Hippocampal formation (tissue), 2 donors: ENCODE measurements around the gene SVIL.
"Not testable (repeated sequence)": the region's sequence is repeated elsewhere in the genome, so short reads cannot be mapped to it uniquely, and the experiment has no call there.

ENCODE experiments used
- DNase-seq, 2 donors: peaks; one replicate each; lab custom pipeline; 2025; lab: John Stamatoyannopoulos, UW

SVIL gene

DNA sequence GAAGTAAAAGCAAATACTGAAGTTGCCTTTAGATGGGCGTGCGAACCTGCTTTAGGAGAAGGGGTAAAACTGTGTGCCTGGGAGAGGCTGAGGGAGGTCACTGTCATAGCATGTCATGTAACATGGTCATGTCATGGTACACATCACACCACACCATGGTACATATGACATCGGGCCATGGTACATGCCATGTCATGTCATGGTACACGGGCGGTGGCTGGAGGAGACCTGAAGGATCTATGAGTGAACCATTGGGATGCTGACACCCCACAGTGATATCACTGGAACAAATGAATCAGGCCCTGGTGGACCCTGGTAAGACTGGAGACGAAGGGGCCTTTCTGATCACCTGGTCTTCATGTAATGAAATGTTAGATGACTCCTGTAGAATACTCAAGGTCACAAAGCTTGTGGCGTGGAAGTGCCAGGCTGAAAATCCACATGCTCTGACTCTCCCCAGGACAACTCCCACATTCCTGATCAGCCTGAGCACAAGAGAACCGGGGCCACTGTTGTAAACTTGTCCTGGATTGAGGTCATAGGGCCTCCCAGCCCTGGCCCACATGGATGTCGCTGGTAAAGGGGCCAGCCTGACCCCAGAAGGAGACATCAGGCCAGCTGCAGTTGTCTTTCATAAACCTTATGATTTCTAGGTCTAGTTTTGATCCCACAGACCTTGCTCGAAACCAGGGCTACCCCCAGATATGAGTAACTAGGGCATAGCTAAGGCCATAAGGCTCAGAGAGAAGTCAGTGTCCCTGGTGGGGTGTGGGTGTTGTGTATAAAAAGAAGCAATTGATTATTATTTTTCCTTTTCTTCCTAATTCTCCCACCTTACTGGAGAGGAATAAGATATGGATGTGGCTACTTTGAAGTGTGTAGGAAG, 60.3 kb downstream of the SVIL start:
- not testable (repeated sequence) for DNase-seq

DNA sequence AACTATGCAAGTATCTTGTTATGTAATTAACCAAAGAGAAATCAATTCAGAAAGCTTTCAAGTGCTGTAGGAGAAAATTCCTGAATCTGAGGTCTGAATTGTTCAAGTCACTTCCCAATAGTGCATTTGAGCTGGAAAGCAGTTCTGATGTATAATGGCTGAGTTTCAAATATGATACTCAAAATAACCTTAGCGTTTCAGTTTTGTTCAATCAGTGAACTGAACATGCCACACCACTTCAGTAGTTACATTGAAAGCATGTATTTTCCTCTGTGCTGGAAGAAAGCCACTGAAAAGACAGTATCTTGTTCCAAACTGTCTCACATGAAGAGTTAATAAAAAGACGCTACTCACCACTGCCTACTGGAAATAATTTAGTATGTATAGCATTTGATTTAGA, 64.5 kb downstream of the SVIL start:
- DNase-seq: not testable (repeated sequence)

DNA sequence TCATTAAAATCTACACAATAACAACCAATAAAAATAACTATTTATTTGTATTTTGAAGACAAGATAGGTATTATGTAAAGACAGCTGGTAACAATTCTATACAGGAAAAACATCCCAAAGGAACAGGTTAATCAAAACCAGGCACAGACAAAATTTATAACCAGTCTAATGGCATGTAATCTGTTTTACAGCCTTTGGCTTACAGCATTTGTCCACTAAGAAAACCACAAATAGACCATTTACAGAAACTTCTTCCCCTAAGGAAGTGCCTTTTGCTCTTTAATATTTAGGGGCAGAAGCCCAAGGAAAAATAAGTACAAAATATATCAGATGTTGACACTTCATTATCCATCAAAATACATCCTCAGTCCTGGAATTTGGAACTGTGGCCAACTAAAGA, 65.0 kb downstream of the SVIL start:
- no peak for DNase-seq

DNA sequence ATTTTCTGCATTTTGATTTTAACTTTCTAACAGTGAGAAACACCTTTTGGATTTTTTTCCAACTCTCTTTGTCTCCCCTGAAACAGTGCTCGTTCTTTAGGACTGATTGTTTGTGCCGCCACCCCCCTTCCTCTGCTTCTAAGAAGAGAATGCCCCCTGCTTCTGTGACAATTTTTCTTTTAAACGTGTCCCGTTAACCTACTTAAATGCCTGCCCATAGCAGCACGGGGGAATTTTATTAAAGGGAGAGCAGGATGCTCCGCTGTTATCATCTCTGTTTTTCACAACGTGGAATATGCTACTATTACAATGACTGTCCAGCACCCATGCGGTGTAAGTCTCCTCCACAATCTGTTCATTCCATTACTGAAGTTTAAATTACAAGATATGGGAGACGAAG, 67.8 kb downstream of the SVIL start:
- no peak for DNase-seq

DNA sequence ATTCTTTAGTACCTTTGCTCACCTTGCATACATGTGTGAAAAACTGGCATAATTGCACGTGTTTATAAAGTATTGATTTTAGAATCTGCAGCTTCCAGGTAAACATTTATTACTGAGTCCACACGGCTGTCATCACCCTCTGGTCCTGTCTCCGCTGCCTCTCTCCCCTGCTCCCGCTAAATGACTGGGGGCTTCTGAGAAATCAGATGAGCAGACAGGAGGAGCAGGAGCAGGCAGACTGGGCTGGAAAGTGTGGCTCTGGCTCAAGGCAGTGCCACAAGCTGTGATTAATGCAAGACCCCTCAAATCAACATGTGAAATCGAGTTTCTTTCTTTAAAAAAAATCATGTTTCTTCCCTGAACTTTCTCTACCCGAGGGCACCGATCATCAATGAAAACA, 68.6 kb downstream of the SVIL start:
- DNase-seq: not testable (repeated sequence)

DNA sequence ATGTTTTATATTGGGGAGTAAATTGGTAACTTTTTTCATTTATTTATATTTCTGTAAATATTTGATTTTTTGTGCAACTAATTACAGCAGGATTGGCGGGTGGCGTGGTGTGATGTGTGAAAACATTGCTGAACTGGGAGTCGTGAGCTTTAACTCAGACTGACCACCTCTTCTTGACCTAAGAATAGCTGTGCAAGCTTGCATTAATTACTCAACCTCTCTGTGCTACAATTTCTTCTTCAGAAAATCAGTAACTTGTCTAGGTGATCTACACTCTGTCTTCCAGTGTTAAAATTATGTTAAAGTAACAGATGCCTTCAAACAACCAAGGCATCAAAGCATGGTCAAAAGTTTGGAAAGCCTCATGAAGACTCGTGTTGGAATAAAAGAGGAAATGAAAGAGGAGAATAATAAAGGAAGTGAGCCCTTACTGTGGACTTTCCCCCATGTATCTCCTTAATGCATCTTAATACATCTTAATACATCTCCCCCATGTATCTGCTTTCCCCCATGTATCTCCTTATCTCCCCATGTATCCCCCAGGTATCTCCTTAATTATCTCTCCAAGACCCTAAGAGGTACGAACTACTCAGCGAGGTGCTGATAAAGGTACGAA, 71.2 kb downstream of the SVIL start:
- DNase-seq: no peak

DNA sequence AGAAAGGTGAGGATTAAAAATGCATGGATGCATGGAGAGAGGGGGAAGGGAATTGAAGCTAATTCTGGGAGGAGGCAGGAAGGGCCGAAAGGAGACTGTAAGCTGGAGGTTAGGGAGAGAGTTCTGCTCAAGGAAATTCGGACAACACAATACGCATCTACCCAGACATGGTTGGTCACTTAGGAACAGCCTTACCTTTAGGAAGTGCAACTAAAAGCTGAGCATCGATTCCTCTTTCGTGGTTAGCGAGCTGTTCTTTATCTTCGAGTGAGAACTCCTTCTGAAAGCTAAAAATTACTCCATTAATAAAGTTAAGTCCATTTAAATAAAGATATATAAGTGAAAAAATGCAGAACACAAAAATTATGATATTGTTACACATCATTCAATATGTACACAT, 71.8 kb downstream of the SVIL start:
- not testable (repeated sequence) for DNase-seq

DNA sequence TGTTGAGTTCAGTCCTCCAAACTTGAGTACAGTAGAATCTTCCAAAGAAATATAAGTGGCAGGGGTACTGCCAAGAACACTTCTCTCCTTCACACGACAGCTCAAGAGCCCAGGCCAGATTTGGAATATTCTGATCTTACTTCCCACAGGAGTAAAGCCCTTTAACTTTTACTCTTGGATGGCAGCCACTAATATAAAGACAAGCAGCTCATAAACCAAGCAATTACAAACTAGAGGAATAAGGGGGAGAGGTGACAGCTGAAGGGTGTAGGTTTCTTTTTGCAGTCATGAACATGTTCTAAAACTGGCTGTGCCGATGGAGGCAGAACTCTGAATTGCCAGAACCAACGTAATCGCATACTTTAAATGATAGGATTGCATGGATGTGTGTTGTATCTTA, 74.8 kb downstream of the SVIL start:
- no peak for DNase-seq

DNA sequence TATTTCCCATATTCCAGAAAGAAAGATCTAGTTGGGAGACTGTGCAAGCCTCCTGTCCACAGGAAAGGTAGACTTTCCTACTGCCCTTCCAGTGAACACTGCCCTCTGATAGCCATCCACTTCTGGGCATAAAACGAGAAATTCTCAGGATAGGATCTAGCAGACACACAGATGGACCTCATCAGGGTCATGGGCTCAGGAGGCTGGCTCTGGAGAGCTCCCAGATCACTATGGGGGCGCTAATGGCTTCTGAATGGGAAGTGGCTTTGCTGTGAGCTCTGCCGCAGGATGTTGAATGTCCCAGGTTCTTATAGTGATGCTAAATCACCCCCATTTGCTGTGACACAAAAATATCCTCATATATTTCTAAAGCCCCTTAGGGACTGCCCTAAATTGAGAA, 77.1 kb downstream of the SVIL start:
- DNase-seq: no peak

DNA sequence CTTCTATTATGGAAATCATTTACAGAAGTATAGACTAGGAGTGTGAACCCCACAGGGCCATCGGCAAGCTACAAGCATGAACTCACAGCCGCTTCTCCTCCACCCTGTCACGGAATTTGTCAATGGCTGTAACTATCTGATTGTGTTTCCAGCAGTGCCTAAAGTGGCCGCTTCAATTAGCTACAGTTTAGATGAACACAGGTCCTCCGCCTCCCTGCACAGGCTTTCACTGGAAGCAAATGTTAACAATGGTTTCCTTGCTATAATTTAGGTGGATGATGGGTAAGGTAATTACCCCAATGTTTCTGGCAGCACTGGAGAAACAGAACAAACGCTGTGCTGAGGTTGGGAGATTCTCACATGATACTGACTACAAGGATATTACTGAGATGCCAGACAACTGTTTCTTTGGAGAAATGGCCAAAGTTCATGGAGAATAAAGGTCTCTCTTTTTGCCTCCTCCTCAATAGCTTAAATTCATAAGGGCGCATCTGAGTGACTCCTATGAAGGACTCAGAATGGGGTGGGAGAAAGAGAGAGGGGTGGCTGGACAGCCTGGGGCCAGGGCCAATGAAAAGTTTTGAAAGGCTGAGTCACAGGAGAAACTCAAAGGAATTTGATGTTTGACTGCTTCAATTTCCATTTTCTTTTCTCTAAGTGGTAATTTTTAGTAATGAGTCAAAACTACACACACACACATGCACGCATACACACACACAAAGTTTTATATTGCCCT, 78.9 kb downstream of the SVIL start:
- no peak for DNase-seq

DNA sequence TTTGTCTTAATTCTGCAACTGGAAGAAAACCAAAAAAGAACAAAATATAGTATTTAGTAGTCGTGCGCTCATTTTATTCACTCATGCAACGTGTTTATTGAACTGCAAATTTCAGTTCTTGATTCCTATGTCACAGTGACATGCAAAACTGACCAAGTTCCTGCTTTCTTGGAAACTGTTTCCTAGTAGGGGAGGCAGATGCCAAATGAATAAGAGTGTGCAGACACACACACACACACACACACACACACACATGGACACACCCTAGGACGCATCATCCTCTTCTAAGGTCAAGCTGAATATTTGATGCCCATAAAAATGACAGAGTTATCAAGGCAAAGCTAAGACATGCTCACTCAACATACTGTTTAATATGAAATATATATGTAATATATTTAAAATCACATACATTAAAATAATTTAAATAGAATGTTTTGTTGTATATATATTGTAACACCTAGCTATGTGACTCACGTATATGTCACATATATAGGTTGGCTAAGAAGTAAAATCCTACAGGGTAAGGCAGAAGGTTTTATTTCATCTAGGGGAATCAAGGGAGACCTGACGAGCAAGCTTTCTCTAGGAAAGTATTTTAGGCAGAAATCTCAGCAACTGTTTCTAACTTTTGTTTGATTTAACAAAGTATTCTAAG, 79.6 kb downstream of the SVIL start:
- no peak for DNase-seq

DNA sequence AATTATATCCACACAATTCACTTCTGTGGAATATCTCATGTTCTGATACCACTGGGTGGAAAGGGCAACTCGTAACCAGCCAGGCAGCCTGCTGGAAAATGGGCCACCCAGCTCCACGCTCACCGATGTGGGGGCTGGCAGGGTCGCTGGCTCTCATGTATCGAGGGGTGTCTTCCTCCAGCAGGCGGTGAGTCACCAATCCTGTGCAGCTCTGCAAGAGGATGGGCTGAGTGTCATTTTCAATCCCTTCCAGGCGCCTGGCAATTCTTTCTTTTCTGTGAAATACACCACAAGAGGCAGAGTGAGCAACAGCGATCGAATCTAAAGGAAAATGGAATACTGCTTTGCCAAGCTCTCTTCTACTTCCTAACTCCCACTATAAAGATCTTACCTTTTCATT, 80.1 kb downstream of the SVIL start:
- no peak for DNase-seq

DNA sequence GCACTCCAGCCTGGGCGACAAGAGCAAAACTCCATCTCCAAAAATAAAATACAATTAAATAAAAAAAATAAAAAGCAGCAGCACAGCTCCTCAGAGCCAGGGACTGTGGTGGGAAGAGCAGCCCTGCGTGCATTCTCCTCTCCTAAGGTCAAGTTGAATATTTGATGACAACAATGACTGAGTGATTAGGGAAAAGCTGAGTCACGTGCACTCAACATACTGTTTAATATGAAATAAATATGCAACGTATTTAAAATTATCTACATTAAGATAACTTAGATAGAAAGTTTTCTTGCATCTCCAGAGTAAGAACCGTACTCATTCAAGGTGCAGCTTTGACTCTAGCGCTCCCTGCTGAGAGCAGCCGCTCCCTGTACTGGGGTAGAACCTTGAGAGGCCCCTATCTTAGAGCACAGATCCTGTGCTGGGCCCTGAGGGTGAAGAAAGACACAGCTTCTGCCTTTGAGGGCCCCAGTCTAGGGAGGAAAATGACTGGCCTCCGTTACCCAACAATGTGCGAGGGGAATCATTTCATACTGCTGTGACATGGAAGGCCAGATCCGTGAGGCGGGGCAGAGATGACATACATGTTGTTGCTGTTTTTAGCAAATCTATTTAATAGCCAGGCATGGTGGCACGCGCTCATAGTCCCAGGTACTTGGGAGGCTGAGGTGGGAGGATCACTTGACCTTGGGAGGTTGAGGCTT, 81.1 kb downstream of the SVIL start:
- DNase-seq: no peak

DNA sequence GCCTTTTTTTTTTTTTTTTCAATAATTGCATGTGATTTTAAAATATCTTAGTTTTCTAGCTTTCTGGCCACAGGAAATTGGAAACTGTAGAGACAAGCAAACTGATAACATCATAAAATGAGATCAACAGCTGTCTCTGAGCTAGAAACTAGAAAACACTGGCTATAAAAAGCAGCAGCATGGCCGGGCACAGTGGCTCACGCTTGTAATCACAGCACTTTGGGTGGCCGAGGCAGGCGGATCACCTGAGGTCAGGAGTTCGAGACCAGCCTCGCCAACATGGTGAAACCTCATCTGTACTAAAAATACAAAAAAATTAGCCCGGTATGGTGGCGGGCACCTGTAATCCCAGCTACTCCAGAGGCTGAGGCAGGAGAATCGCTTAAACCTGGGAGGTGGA, 81.7 kb downstream of the SVIL start:
- DNase-seq: not testable (repeated sequence)

DNA sequence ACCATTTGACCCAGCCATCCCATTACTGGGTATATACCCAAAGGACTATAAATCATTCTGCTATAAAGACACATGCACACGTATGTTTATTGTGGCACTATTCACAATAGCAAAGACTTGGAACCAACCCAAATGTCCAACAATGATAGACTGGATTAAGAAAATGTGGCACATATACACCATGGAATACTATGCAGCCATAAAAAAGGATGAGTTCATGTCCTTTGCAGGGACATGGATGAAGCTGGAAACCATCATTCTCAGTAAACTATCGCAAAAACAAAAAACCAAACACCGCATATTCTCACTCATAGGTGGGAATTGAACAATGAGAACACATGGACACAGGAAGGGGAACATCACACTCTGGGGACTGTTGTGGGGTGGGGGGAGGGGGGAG, 85.3 kb downstream of the SVIL start:
- DNase-seq: not testable (repeated sequence)

DNA sequence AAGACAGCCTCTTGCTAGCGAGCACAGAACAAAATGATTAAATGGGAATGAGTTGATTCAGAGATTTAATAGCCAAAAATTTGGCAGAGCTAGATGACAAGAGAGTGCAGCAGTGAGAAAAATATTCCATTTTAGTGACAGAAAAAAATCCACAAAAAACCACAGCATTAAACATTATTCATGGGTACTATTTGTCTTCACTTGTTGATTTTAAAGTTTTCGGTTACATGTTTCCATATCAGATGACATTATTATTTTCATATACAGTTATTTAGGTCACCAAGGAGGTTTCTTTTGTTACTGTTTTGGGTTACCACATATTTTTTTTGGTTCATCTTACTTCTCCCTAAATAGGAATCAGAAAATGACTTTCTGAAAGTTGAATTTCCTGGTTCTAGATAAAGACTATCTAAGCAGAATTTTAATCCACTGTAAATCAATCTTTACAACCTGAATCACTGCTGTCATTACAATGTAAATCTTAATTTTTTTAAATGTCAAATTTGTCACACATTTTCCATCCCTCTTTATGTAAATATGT, 87.9 kb downstream of the SVIL start:
- no peak for DNase-seq

DNA sequence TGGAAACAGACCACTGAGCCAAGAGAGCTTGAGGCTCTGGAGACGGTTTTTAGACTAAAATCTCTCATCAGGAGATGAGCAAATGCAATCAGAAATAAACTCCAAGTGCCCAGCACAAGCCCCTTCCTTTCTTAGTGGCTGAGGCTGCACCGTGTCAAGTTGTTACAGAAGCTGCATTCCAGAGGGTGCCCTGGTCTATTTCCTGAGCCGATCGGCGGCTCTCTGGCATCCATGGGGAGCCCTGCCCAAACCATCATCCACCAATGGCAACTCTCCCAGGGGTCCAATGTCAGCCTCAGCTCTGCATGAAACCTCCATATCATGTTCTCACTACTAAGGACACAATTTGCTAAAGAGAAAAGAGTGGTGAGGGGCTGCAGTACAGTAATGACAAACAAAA, 89.6 kb downstream of the SVIL start:
- DNase-seq: no peak

DNA sequence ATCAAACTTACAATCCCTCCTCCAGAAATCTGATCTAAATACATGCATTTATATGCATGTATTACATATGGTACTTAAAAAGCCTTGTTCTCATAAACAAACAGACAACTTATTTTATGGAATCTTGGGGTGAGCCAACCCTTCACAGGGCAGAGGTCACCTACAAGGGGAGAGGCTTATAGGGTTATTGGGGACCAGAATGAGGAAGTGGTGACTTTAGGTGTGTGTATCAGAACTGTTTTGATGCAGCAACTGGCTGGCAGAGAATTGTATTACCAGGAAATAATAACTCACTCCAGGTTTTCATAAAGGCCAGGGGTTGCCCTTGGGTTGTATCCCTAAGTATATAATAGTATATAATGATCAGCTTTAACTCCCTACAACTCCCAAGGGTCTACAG, 91.1 kb downstream of the SVIL start:
- no peak for DNase-seq

DNA sequence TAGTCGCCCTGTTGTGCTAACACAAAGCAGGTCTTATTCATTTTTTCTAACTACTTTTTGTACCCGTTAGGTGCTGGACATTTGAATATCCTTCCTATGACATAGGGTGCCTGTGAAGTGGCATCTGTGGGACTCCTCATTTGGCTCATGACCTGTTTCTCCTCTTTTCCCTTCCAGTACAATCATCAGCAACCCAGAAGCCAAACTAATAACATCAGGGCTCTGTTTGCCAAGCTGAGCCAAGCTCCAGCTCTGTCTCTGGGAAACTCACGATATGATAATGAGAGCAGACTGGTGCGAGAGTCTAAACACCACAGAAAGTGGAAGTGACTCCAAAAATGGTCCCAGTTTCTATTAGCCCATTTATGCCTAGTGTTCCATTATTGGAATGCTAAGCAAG, 92.0 kb downstream of the SVIL start:
- DNase-seq: no peak

DNA sequence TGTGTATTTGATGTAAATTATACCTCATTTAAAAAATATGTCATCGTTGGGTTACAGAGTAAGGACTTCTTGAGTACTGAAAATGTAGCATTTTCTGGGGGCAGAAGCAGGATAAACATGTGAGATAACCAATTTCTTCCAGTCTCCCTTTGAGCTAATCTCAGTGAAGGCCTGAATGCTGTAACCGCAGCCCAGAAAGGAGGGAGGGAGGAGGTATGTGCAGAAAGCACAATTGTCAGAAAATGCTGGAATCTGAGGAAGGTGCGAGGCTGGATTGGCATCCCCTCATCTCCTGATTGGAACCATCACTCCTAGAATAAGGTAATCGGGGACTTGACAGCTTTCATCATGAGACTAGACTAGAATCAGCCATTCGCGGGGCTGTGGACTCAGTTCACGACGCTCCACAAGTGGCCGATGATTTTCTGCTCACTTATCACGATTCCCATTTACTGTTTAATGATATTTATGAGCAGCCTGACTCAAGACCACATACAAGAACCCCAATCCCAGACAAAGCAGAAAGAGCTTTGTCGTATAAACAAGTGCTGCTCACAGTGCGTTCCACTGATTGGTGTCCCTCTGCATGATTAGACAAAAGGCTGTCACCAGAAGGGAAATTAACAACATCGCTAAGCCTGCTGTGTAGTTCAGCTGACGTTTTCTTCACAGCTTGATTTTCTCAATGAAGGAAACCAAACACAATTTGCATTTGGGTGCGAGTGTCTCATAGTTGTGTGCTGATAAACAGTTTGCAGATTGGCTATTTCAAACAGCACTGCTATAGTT, 93.2 kb downstream of the SVIL start:
- no peak for DNase-seq

DNA sequence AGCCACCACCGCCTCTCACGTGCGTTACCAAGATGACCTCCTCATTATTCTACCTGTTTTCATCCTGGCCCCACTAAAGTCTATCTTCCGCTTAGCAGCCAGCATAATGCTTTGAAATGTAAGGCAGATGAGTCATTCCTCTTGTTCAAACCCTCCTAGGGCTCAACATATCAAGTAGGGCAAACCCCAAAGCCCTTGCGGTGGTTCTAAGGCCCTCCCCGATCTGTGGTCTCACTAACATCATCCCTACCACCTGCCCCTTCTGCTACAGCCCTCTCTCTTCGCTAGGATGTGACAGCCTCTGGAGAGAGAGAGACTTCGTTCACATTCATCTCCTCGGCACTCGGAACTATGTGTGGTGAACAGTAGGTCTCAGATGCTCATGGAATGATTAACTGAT, 94.8 kb downstream of the SVIL start:
- DNase-seq: no peak
